Activated CD8-positive, alpha-beta memory T cell treated with anti-CD3 and anti-CD28 coated beads, Interleukin-2, amount 50 U/mL, for 1 hour (primary cell): Measurements from ENCODE around the gene KIFC3.
"Not testable (repeated sequence)": the region's sequence is repeated elsewhere in the genome, so short reads cannot be mapped to it uniquely, and the experiment has no call there.

Experiments
- DNase-seq: peaks from one replicate; pipeline ENCODE4 v3.0.0-alpha.2; 2020; ENCODE audit errors: extremely low read depth

KIFC3 gene

DNA sequence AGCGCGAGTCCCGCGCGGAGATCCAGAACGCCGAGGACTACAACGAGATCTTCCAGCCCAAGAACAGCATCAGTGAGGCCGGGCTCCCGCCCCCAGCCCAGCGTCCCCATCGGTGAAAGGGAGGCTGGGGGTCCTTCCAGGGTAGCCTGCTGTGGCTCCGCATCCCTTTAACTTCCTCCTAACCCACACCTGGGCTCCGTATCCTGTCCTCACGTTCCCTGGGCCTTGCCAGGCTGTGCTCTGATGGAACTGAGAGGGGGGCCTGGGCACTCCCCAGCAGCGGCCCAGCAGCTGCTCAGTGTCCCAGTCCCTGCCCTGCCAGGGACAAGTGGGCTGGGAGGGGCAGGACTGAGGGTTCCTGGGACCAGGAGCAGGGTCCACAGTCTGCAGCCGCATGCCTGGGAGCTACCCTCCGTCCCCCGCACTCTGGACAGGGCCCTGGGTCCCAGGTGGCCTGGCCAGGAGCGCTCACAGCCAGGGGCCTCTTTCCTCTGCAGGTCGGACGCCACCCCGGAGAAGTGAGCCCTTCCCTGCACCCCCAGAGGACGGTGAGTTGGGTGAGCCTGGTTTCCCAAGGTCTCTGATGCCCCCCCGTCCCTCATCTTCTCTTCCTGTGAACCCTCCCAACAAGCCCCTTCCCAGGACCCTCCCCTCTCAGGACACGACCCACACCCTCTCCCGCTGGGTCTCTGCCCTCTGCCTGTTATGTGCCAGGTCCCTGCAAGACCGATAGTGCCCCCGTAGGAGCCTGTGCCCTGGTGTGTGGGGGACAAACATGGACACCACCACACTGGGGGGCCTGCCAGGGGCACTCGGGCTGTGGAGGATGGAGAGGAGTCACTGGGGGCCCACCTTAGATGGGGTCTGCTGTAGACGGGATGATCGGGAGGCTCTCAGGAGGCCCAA is 48.6 kb downstream of the KIFC3 start:
- no peak for DNase-seq

DNA sequence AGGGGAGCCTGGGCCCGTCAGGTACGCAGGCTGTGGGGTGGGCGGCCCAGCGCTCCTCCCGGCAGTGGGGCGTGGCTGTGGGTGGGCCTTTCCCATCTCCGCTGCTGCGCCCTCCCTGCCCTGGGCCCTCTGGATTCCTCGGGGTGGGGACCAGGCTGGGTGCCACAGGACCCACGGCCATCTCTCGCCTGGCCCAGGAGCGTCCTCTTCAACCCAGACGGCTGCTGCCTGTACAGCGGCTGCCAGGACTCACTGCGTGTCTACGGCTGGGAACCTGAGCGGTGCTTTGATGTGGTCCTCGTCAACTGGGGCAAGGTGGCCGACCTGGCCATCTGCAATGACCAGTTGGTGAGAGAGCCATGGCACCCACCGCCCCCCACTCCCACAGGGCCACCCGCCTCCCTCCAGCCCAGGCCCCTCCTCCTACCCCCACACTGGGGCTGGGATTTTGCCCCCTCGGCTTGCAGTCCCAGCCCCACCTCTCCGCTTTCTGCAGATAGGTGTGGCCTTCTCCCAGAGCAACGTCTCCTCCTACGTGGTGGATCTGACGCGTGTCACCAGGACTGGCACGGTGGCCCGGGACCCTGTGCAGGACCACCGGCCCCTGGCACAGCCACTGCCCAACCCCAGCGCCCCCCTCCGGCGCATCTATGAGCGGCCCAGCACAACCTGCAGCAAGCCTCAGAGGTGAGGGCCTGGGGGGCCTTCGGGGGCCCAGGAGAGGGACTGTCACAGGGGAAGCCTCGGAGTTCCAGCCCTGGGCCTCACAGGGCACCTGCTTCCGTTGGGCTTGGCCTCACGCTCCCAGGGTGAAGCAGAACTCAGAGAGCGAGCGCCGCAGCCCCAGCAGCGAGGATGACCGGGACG is 49.5 kb downstream of the KIFC3 start:
- DNase-seq = no peak

DNA sequence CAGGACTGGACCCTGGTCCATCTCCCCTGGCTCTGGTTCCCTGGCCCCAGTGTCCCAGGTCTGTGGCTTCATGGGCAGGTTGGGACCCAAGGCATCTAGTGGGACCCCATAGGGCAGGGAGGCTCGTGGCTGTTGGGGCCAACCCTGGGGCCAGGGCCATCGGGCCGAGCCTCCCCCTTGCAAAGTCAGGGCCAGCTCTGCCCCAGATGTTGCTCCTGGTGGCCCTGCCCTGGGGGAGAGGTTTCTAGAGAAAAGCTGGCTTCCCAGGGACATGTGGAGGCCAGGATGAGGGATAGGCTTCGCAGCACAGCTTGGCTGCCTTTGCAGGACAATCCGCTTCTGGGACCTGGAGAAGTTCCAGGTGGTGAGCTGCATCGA is 50.1 kb downstream of the KIFC3 start:
- no peak for DNase-seq

DNA sequence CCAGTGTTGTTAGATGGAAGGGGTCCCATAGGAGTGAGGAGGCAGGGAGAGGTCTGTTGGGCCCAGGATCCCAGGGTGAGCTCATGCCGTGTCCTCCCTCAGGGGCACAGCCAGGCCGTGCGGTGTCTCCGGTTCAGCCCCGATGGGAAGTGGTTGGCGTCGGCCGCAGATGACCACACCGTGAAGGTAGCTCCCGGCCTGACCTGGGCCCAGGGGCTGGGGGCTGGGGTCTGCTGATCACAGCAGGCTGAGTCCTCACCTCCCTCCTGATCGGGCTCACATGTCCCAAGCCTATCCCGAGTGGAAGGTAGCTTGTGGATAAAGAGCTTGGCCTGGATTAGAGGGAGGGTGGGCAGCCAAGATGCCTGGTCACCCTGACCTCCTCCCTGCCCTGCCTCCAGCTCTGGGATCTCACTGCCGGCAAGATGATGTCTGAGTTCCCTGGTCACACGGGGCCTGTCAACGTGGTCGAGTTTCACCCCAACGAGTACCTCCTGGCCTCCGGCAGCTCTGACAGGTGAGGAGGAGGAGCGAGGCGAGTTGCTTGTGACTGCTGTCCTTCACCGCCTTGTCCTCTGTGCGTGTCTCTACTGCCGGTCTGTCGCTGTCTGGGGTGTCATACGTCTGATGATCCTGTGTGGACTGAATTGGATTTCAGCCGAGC is 50.6 kb downstream of the KIFC3 start:
- DNase-seq = no peak

DNA sequence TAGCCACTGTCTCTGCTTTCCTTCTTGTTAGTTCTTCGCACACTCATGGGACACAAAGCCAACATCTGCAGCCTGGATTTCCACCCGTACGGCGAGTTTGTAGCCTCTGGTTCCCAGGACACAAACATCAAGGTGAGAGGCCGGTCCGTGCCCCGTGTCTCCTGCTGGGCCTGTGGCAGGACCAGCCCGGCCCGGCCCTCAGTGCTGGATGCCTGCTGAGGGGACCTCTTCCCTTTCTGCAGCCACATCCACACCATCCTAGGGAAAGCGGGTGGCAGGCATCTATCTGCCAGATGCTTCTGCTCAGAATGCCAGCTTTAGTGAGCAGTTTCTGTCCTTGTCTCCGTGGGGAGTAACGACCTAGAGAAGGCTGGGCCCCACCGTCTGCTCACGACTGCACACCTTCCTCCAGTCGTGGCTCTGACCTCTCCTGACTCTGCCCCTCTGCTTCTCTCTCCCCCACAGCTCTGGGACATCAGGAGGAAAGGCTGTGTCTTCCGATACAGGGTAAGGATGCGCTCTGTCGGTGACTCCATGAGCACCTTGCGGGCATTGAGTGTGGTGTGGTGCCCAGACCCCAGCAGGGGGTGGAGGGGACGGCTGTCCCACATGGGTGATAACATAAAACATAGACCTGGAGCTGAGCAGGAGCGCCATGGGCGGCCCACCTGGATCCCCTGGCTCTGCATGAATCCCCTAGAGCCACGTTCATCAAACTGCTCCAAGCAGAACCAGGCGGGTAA is 51.3 kb downstream of the KIFC3 start:
- DNase-seq = no peak

DNA sequence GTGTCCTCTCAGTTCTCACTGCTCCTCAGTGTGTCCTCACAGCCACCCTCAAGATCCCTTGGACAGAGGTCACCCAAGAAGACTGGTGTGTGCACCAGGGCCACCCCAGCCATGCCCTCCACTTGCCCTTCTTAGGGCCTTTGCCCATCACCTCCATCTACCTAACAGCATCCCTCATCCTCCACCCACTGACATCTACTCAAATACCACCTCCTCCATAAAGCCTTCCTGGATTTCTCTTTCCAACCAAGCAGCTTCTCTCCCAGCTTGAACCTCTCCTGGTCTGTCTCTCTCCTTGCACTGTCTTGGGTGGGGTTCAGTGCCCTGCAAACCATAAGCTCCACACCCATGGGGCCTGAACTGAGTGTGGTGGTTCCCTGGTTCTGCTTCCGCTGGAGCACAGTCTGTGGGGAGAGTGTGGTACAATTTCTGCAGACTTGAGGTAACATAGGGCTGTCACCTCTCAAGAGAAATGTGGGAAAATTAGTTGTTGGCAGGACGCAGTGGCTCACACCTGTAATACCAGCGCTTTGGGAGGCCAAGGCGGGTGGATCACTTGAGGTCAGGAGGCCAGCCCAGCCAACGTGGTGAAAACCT is 52.3 kb downstream of the KIFC3 start:
- DNase-seq = no peak

DNA sequence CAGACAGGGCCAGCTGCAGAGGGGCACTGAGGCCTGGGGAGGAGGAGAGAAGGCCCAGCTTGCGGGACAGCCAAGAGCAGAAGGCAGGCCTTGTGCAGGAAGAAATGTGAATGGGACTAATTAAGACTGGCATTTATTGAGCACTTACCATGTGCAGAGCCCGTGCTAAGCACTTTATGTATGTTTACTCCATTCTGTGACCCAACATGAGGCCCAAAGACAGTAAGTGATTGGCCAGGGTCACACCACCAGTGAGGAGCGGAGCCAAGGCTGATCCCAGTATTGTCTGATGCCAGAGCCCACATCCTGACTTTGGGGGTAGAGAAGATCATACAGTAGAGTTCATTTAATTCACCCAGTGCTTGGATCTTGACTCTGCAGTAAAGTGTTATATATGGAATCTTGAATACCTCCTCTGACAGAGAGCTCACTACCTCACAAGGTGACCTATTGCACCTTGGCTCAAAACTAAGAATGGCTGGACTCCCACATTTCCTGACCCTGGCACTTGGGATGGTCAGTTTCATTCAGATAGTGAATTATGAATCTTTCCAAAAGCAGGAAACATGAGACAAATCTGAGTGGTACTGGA is 53.1 kb downstream of the KIFC3 start:
- no peak for DNase-seq

DNA sequence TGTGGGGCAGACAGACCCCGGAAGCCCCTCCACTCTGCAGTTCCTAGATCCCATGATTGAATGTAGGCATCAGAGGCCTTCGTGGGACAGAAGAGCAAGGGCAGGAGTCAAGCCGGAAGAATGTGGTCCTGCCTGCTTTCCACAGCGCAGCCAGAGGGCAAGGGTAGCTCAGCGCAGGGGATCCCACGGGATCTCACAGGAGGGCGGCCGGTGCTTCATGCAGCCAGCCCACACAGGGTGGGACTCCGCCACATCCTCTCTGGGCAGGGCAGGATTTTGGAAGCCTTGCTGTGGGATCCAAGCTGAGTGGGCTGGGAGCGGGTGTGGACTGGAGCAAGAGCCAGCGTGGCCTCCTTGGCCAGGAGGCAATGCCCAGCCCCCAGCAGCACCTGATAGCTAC is 53.7 kb downstream of the KIFC3 start:
- no peak for DNase-seq

DNA sequence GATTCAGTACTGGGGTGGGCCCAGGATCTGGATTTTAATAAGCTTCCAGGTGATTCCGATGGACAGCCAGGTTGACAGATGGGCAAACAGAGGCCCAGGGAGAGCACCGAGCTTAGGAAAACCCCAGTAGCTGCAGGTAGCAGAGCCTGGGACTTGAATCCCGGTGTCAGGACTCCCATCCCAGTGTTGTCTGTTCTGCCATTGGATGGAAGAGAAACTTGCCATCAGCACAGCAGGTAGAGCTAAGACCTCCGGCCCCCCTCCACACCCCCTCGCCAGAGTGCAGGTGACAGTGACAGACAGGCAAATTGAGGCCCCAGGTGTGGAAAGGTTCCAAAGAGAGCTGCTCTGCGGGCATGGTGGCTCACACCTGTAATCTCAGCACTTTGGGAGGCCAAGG is 54.3 kb downstream of the KIFC3 start:
- no peak for DNase-seq

DNA sequence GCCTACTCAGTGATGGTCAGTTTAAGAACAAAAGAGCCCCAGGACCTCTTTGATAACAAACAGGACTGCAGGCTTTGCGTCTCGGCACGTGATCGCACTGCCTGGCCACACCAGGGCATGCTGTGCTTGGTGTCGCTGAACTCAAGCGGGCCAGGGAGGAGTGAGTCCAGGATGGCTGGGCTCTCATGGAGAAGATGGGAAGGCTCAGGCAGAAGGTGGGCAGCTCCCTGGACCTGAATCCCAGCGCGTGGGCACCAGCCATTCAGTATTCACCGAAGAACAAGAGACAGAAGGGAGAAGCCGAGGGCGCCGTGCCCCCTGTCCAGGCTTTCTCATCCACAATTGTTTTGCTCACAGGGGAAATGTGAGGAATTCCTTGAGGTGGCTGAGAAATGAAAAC is 54.8 kb downstream of the KIFC3 start:
- no peak for DNase-seq

DNA sequence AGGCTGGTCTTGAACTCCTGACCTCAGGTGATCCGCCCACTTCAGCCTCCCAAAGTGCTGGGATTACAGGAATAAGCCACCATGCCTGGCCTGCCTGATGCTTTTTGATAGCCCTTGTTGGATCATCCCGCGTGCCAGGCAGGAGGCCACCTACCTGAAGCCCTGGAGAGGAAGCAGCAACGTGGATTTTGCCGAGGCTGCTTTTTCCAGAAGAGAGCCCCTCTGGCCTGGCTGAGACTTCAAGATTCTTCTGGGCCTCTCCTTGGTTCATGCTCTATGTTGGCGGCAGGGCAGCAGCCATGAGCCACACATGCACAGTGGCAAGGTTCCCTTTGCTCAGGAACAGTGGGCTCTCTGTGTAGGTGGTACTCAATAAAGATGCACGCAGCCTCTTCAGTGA is 55.2 kb downstream of the KIFC3 start:
- DNase-seq = no peak

DNA sequence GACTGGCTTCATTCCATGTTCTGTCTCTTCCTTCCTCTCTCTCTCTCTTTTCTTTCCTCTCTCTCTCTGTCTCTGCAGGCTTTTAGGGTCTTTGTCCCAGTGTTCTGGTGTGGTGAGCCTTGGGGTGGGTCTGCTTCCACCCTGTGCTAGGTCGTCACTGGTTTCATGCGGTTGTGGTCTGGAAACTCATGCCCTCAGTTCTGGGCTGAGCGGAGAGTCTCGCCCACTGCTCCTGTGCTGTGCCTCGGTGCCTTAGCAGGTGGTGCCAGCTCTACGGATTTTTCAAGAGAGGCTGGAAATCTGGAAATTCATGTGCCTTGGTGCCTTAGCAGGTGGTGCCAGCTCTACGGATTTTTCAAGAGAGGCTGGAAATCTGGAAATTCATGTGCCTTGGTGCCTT is 56.0 kb downstream of the KIFC3 start:
- DNase-seq = not testable (repeated sequence)

DNA sequence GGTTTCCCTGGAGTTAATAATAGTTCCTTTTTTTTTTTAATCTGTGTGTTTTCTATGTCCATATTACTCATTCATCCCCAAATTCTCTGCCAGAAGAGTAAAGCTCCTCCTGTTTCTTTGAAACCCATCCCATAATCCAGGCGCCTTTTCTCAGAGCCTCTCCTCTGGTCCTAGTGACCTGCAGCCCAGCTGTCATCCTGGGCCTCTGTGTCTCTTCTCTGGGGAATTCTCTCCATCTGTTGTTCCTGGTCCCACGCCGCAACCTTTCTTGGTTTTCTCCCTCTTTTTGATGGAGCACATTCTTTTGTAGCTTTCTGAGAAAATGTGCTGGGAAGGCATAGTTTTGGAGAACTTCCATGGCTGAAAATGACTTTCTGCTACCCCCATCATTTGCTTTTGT is 56.5 kb downstream of the KIFC3 start:
- no peak for DNase-seq

DNA sequence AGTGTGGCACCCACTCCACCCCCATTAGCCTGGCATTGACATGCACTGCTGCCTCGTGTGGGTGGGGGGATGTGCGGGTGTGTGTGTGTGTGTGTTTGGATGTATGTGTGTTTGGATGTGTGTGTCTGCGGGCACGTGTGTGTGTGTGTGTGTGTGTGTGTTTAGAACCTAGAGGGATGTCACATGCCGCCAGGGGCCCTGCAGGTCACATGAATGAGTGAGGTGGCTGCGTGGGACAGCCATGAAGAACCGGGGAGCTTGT is 57.7 kb downstream of the KIFC3 start:
- DNase-seq = no peak

DNA sequence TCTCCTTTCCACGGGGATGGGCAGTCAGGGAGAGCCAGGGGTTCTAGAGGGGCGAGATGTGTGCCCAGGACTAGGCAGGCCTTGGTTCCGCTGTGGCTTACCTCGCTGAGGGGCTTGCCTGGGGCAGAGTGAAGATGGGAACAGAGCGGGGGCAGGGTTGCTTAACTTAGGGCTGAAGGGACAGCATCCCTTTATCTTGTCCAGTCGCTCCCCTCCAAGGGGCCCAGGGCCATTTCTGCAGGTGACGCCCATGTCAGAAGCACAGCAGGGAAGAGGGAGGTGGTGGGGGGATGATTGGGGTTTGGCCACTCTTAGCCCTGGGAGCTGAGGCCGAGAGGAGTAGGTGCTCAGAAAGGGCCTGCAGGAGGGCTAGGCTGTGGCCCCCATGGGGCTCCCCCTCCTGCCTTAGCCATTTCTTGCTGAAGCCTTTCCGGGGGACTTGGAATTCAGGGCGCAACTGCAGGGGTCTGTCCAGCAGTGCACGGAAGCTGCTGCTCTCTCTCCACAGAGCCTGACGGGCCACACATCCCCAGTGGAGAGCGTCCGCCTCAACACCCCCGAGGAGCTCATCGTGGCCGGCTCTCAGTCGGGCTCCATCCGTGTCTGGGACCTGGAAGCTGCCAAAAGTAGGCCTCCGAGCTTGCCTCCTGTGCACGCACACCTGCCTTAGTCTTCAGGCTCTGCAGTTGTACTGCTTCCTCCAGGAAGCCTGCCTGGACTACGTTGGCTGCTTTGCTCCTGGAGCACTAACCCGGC is 58.2 kb downstream of the KIFC3 start:
- DNase-seq = no peak

DNA sequence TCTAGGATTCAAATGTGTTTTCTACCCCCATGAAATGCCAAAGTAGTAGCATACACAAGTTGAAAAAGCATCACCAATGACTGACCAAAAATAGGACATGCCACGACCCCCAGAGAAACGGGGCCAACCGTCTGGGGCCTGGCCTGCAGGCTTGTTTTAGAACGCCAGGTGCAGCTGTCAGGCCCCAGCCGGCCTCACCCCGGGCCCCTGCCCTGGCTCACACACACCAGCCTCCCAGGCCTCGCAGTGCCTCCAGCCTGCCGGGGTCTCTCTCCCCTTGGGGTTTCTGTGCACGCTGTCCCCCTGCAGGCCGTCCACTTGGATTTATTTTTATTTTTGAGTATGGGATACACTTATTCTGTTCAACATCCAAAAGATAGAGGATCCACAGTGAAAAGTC is 58.8 kb downstream of the KIFC3 start:
- DNase-seq = no peak

DNA sequence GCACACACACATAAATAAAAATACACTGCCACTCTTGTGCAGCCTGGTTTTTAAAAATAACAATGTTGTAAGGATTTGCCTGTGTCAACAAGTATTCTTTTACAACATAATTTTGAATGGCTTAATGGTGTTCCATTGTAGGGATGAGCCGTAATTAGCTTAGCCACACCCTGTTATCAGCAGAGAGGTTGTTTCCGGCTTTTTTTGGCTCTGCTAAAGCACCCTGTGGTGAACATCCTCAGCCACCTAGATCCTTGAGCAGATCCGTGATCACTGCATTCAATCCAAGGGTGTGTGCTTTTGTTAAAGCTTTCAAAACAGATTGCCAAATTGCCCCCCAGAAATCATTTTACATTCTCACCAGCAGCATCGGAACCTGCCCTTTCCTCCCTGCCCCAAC is 59.7 kb downstream of the KIFC3 start:
- no peak for DNase-seq

DNA sequence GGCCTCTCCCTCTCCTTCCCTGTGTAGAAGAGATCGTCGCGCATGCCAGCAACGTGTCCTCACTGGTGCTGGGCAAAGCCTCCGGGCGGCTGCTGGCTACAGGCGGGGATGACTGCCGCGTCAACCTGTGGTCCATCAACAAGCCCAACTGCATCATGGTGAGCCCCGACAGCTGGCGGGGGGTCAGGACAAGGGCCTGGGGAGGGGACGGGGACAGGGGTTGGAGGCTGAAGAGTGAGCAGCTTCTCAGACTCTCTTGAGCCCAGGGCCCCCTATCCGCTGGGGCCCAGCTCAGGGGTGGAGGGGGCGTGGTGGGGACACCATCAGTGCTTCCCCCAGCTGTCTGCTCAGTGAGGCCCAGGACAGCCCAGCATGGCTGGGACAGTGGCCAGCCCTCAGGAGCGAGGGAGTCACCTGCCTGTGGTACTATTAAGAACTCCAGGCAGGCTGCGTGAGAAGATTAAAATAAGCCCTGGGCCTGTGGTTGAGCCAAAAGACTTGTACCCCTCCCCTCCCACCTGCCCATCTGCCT is 60.6 kb downstream of the KIFC3 start:
- DNase-seq = no peak

DNA sequence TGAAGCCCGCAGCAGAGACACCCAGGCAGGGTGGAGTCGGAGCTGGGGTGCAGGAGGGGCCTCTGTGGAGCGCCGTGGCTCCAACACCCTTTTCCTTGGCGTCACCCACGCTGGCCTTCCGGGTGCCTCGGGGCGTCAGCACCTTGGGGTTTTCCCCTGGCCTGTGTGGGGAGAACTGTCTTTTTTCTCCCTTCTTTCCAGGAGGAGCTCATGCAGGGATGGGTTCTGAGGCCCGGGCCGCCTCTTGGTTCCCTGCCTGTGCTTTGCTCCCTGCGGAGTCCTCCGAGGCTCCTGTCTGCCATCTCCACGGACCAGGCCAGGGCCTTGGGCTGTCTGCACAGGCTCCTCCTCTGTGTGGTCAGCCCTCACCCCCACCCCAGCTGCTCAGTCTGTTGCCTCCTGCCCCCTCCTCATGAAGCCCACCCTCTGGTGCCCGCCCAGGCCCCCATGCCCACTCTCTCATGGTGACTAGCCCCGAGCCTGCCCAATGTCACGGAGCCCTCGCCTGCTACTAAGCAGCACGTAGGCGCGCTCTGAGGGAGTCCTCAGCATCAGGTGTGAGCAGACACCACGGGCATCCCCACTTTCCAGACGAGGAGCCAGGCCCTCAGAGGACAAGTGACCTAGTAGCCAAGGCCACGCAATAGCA is 61.7 kb downstream of the KIFC3 start:
- no peak for DNase-seq
